ENCODE results near the gene SP7.
A peak's percentile ranks its signal among the peaks of the same experiment; 100 is the strongest.
"Not testable (repeated sequence)": the region's sequence is repeated elsewhere in the genome, so short reads cannot be mapped to it uniquely, and the experiment has no call there.

Gene SP7

GRCh38 chr12:53336181-53336681 lies at the start of gene SP7:
TSS of gene SP7 (minus strand) at chr12:53336354. CDS start at chr12:53335646, 708 bp downstream.
- DNase-seq (ENCODE audit: extremely low read depth in 1 of 2, low read depth in 1 of 2): no peak

GRCh38 chr12:53383258-53383657 lies 47.1 kb upstream of the SP7 start:
- no peak for DNase-seq (ENCODE audit: extremely low read depth in 1 of 2, low read depth in 1 of 2)

- peak in 1 of 2 donors; percentile 24 for DNase-seq (ENCODE audit: extremely low read depth in 1 of 2, low read depth in 1 of 2)
Observed at GRCh38 chr12:53381731-53382630, 45.8 kb upstream of the SP7 start.

GRCh38 chr12:53380794-53381730 lies 44.9 kb upstream of the SP7 start:
- DNase-seq (ENCODE audit: extremely low read depth in 1 of 2, low read depth in 1 of 2): no peak

- peak; percentile 78 to 80 for DNase-seq (ENCODE audit: extremely low read depth in 1 of 2, low read depth in 1 of 2)
Observed at GRCh38 chr12:53380104-53380793, 44.1 kb upstream of the SP7 start, which contains the start of gene SP1. TSS of gene SP1 (plus strand) at chr12:53380176. CDS start at chr12:53380292, 116 bp downstream.

GRCh38 chr12:53379389-53380103 lies 43.4 kb upstream of the SP7 start:
- DNase-seq (ENCODE audit: extremely low read depth in 1 of 2, low read depth in 1 of 2): peak; percentile 95 to 98

- DNase-seq (ENCODE audit: extremely low read depth in 1 of 2, low read depth in 1 of 2): no peak
Observed at GRCh38 chr12:53378724-53379388, 42.7 kb upstream of the SP7 start.

- DNase-seq (ENCODE audit: extremely low read depth in 1 of 2, low read depth in 1 of 2): no peak
Observed at GRCh38 chr12:53378222-53378621, 42.1 kb upstream of the SP7 start.

GRCh38 chr12:53376747-53377146 lies 40.6 kb upstream of the SP7 start:
- DNase-seq (ENCODE audit: extremely low read depth in 1 of 2, low read depth in 1 of 2): no peak

- not testable (repeated sequence) for DNase-seq (ENCODE audit: extremely low read depth in 1 of 2, low read depth in 1 of 2)
Observed at GRCh38 chr12:53374277-53374676, 38.1 kb upstream of the SP7 start.

- DNase-seq (ENCODE audit: extremely low read depth in 1 of 2, low read depth in 1 of 2): not testable (repeated sequence)
Observed at GRCh38 chr12:53373554-53374133, 37.5 kb upstream of the SP7 start.

GRCh38 chr12:53365245-53365904 lies 29.2 kb upstream of the SP7 start:
- DNase-seq (ENCODE audit: extremely low read depth in 1 of 2, low read depth in 1 of 2): no peak

GRCh38 chr12:53361638-53362037 lies 25.5 kb upstream of the SP7 start:
- DNase-seq (ENCODE audit: extremely low read depth in 1 of 2, low read depth in 1 of 2): not testable (repeated sequence)

GRCh38 chr12:53358836-53359419 lies 22.8 kb upstream of the SP7 start:
- no peak for DNase-seq (ENCODE audit: extremely low read depth in 1 of 2, low read depth in 1 of 2)

GRCh38 chr12:53355121-53355520 lies 19.0 kb upstream of the SP7 start:
- DNase-seq (ENCODE audit: extremely low read depth in 1 of 2, low read depth in 1 of 2): no peak

- DNase-seq (ENCODE audit: extremely low read depth in 1 of 2, low read depth in 1 of 2): no peak
Observed at GRCh38 chr12:53353257-53353655, 17.1 kb upstream of the SP7 start.

- DNase-seq (ENCODE audit: extremely low read depth in 1 of 2, low read depth in 1 of 2): peak; percentile 54 to 67
Observed at GRCh38 chr12:53352331-53353256, 16.4 kb upstream of the SP7 start.

Data from stimulated activated CD8-positive, alpha-beta memory T cell treated with anti-CD3 and anti-CD28 coated beads, Interleukin-7, amount 100 ng/mL, for 48 hours (primary cell).